HG03558 (cell line): ENCODE measurements around the gene DNAJA2.

Source experiments
- ATAC-seq: cut with Tn5 transposase; IDR thresholded peaks from one replicate; pipeline ENCODE4 v1.9.1; 2021; ENCODE audit warnings: moderate number of reproducible peaks; ENCODE audit not compliant: unreplicated experiment; ENCODE audit errors: extremely low read depth

The DNAJA2 gene

DNA sequence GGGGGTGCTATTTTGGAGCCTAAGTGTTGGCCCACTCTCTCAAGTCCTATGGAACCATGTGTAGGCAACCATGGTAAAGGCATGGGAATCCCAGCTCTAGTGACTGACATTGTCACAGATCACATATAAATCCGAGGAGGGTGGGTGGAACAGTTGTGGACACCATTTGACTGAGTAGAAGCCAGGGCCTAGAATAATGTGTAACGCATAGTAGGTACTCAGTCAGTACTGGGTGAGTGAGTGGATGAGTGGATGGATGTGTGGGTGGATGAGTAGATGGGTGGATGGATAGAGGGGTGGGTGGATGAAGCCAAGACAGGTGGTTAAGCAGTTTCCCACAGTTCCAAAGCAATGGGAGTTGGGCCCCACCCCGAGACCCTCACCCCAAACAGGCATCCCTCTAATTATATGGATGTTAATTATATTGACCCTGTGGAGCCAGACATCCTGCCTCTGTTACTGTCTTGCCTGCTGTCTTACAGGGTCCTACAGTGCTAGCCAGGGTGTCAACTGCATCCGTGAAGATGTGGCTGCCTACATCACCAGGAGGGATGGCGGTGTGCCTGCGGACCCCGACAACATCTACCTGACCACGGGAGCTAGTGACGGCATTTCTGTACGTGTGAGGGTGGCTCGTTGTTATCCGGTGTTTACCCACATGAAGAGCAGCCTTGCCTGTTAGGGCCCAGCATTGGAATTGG lies 67.0 kb downstream of the DNAJA2 start:
- ATAC-seq = no peak
